CD4-positive, CD25-positive, alpha-beta regulatory T cell (primary cell): ENCODE results near the gene FCHO1. TPM values are rescaled to one million over a fixed set of nuclear protein-coding genes. Genes with fewer than 3 reads are reported as not detected.
"Not testable (repeated sequence)": the region's sequence is repeated elsewhere in the genome, so short reads cannot be mapped to it uniquely, and the experiment has no call there.

Experiments used
- ATAC-seq, 2 donors: fragments of 150-1000 bp; cut with Tn5 transposase; one replicate each; pipeline ENCODE4 v1.10.0; 2021; ENCODE audit warnings: low read depth in 2 of 2, moderate number of reproducible peaks in 2 of 2, moderate library complexity in 1 of 2
- DNase-seq, 3 donors: peaks; one replicate each; pipeline versions ENCODE4 v3.0.0 to v3.0.0-alpha.2; 2012 to 2022; ENCODE audit warnings: mixed read lengths in 1 of 3
- H3K27ac ChIP-seq: one replicate; pipeline ENCODE4 v1.7.0; 2013; ENCODE audit warnings: mild to moderate bottlenecking, low read length; ENCODE audit not compliant: insufficient read depth, poor library complexity, severe bottlenecking
- H3K27me3 ChIP-seq: one replicate; pipeline ENCODE4 v1.7.0; 2013; ENCODE audit warnings: low read length; ENCODE audit not compliant: control insufficient read depth, insufficient read depth
- H3K36me3 ChIP-seq: one replicate; pipeline ENCODE4 v1.7.0; 2013; ENCODE audit warnings: mild to moderate bottlenecking, low read length, moderate library complexity; ENCODE audit not compliant: control insufficient read depth, insufficient read depth
- H3K4me1 ChIP-seq: 2 replicates; pipeline ENCODE4 v1.7.0; 2013; ENCODE audit warnings: mild to moderate bottlenecking, low read length; ENCODE audit not compliant: insufficient read depth, control insufficient read depth, poor library complexity, severe bottlenecking
- H3K4me3 ChIP-seq: one replicate; pipeline ENCODE4 v1.7.0; 2013; ENCODE audit warnings: low read depth, mild to moderate bottlenecking, low read length, moderate library complexity
- H3K9me3 ChIP-seq, 2 experiments: 1 replicate in 1 of 2; 2 replicates in 1 of 2; pipeline ENCODE4 v1.7.0; 2013; ENCODE audit warnings: low read length in 2 of 2, mild to moderate bottlenecking in 1 of 2, moderate library complexity in 1 of 2; ENCODE audit not compliant: control insufficient read depth in 2 of 2
- H3K27ac Mint-ChIP-seq, 3 donors: one replicate each; pipeline ENCODE4 v1.8.0; 2020 to 2022; ENCODE audit warnings: mild to moderate bottlenecking in 3 of 3, mixed read lengths in 3 of 3, moderate library complexity in 2 of 3
- H3K27me3 Mint-ChIP-seq: one replicate; pipeline ENCODE4 v1.8.0; 2022; ENCODE audit warnings: mild to moderate bottlenecking, mixed read lengths
- H3K36me3 Mint-ChIP-seq: one replicate; pipeline ENCODE4 v1.8.0; 2020; ENCODE audit warnings: mixed read lengths
- H3K4me1 Mint-ChIP-seq, 4 donors: one replicate each; pipeline ENCODE4 v1.8.0; 2020 to 2022; ENCODE audit warnings: mixed read lengths in 4 of 4, mild to moderate bottlenecking in 1 of 4
- H3K4me3 Mint-ChIP-seq, 4 donors: one replicate each; pipeline ENCODE4 v1.8.0; 2020 to 2022; ENCODE audit warnings: mild to moderate bottlenecking in 4 of 4, mixed read lengths in 4 of 4, moderate library complexity in 3 of 4
- H3K9me3 Mint-ChIP-seq, 7 donors: one replicate each; pipeline ENCODE4 v1.8.0; 2020 to 2022; ENCODE audit warnings: mixed read lengths in 7 of 7, mild to moderate bottlenecking in 3 of 7, moderate library complexity in 2 of 7
- polyA plus RNA-seq, 4 donors: library from polyadenylated mRNA; unstranded; fragments of 300-500 nt; fragmentation: Illumina TruSeq; gene quantifications; one replicate each; pipeline ENCODE4 v1.2.3, GENCODE V29; 2021
- total RNA-seq: library from RNA; stranded (reverse); gene quantifications from one replicate; pipeline ENCODE4 v1.2.3, GENCODE V29; 2022

FCHO1 gene
- total and polyA plus RNA-seq, 5 donors from 2014 or later: 8.3 to 71.9 (median 15.4) TPM

- Histone ChIP-seq H3K27me3 (no peaks in the 10 kb centered on the region), H3K4me3 (no peak overlapping the region), H3K36me3 (peaks cover 62% of the 10 kb centered on the region), H3K27ac (no peak overlapping the region), H3K9me3 (no peaks in the 10 kb centered on the region), H3K4me1 (no peaks in the 10 kb centered on the region)
- Mint-ChIP-seq H3K27me3 (no peaks in the 10 kb centered on the region), H3K4me3 (no peak overlapping the region), H3K36me3 (peaks cover 31% of the 10 kb centered on the region), H3K9me3 (no peaks in the 10 kb centered on the region), H3K27ac (no peak overlapping the region), H3K4me1 (peaks cover 0 to 10% (median 6%) of the 10 kb centered on the region in 4 donors)
- no peak for ATAC-seq
- no peak for DNase-seq
These were observed 19.3 kb downstream of the FCHO1 start for GRCh38 chr19:17770613-17771012.

GRCh38 chr19:17772172-17772571 lies 20.9 kb downstream of the FCHO1 start:
- Histone ChIP-seq H3K36me3 (peaks cover 61% of the 10 kb centered on the region), H3K27ac (no peak overlapping the region)
- no peak for ATAC-seq

GRCh38 chr19:17775245-17775927 lies 24.1 kb downstream of the FCHO1 start:
- H3K4me1 ChIP-seq: peaks cover 5% of the 10 kb centered on the region
- Mint-ChIP-seq H3K4me1 (peaks cover 0 to 22% (median 10%) of the 10 kb centered on the region in 4 donors), H3K27ac (peak overlapping the region in 1 of 3 donors; percentile 82), H3K9me3 (no peaks in the 10 kb centered on the region), H3K36me3 (peaks cover 25% of the 10 kb centered on the region), H3K4me3 (no peak overlapping the region), H3K27me3 (no peaks in the 10 kb centered on the region)
- peaks cover 39% of the 10 kb centered on the region for H3K36me3 ChIP-seq
- H3K9me3 ChIP-seq: no peaks in the 10 kb centered on the region
- H3K27me3 ChIP-seq: no peaks in the 10 kb centered on the region
- DNase-seq: no peak
- H3K27ac ChIP-seq: no peak overlapping the region
- no peak for ATAC-seq
- no peak overlapping the region for H3K4me3 ChIP-seq

More at GRCh38 chr19:17772172-17772571, 20.9 kb downstream of the FCHO1 start:
- Mint-ChIP-seq H3K36me3 (peaks cover 28% of the 10 kb centered on the region), H3K27ac (peak overlapping the region in 2 of 3 donors; percentile 51 to 52), H3K27me3 (no peaks in the 10 kb centered on the region), H3K4me1 (peaks cover 0 to 18% (median 8%) of the 10 kb centered on the region in 4 donors), H3K9me3 (no peaks in the 10 kb centered on the region), H3K4me3 (no peak overlapping the region)
- Histone ChIP-seq H3K9me3 (no peaks in the 10 kb centered on the region), H3K4me1 (peaks cover 5% of the 10 kb centered on the region), H3K27me3 (no peaks in the 10 kb centered on the region), H3K4me3 (no peak overlapping the region)
- peak in 1 of 3 donors; percentile 38 for DNase-seq

GRCh38 chr19:17775991-17776803 lies 24.9 kb downstream of the FCHO1 start:
- Mint-ChIP-seq H3K27me3 (no peaks in the 10 kb centered on the region), H3K36me3 (peaks cover 25% of the 10 kb centered on the region), H3K4me3 (no peak overlapping the region), H3K4me1 (peaks cover 0 to 22% (median 10%) of the 10 kb centered on the region in 4 donors), H3K9me3 (no peaks in the 10 kb centered on the region), H3K27ac (peak overlapping the region; percentile 38 to 79 (median 55))
- H3K27me3 ChIP-seq: no peaks in the 10 kb centered on the region
- peaks cover 5% of the 10 kb centered on the region for H3K4me1 ChIP-seq
- peak in 1 of 3 donors; percentile 15 for DNase-seq
- H3K27ac ChIP-seq: peak overlapping the region; percentile 42
- no peak overlapping the region for H3K4me3 ChIP-seq
- H3K9me3 ChIP-seq: no peaks in the 10 kb centered on the region
- H3K36me3 ChIP-seq: peaks cover 35% of the 10 kb centered on the region
- peak; percentile 15 to 19 for ATAC-seq

- ATAC-seq, DNase-seq, H3K4me3 ChIP-seq, H3K9me3 ChIP-seq, H3K27me3 Mint-ChIP-seq, H3K4me3 Mint-ChIP-seq, H3K4me1 ChIP-seq, H3K9me3 Mint-ChIP-seq, H3K27ac ChIP-seq, H3K27me3 ChIP-seq: not testable (repeated sequence)
- Mint-ChIP-seq H3K4me1 (peaks cover 0 to 22% (median 10%) of the 10 kb centered on the region in 4 donors), H3K27ac (peak overlapping the region in 1 of 3 donors; percentile 47), H3K36me3 (peaks cover 23% of the 10 kb centered on the region)
- H3K36me3 ChIP-seq: peaks cover 33% of the 10 kb centered on the region
These were observed 26.6 kb downstream of the FCHO1 start for GRCh38 chr19:17777840-17778239.

GRCh38 chr19:17778251-17778967 lies 27.1 kb downstream of the FCHO1 start:
- ATAC-seq: peak; percentile 24 to 43
- DNase-seq: peak in 1 of 3 donors; percentile 41

More at GRCh38 chr19:17778251-17778967, 27.1 kb downstream of the FCHO1 start:
- Mint-ChIP-seq H3K27me3 (no peaks in the 10 kb centered on the region), H3K27ac (no peak overlapping the region), H3K36me3 (peaks cover 17% of the 10 kb centered on the region), H3K9me3 (no peaks in the 10 kb centered on the region), H3K4me1 (peaks cover 0 to 20% (median 9%) of the 10 kb centered on the region in 4 donors), H3K4me3 (no peak overlapping the region)
- H3K27me3 ChIP-seq: no peaks in the 10 kb centered on the region
- no peaks in the 10 kb centered on the region for H3K9me3 ChIP-seq
- H3K4me1 ChIP-seq: peaks cover 5% of the 10 kb centered on the region
- peaks cover 33% of the 10 kb centered on the region for H3K36me3 ChIP-seq
- no peak overlapping the region for H3K27ac ChIP-seq
- no peak overlapping the region for H3K4me3 ChIP-seq
